GM21423 (cell line): Measurements from ENCODE around the gene GLYR1.

Experiments
- ATAC-seq: cut with Tn5 transposase; IDR thresholded peaks from one replicate; pipeline ENCODE4 v1.9.1; 2021; ENCODE audit warnings: mild to moderate bottlenecking, moderate library complexity; ENCODE audit not compliant: unreplicated experiment

Gene GLYR1

DNA sequence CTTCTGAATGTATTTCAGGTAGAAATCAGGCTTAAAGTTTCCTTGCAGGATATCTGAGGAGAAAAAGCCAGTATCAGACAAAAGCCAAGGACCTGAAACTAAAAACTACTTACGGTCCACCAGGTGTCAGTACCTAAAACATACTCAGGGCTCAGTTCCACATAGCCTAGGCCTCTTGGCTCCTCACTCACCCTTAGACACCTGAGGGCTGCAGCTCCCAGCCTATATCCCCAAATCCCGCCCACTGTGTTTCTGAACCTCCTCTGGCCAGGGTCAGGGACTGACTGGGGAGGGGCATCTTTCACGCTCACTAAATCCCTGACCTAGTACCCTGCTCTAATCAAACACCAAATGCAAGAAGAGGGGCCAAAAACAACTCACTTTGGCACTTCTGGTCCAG is 35.8 kb downstream of the GLYR1 start:
- no peak for ATAC-seq

DNA sequence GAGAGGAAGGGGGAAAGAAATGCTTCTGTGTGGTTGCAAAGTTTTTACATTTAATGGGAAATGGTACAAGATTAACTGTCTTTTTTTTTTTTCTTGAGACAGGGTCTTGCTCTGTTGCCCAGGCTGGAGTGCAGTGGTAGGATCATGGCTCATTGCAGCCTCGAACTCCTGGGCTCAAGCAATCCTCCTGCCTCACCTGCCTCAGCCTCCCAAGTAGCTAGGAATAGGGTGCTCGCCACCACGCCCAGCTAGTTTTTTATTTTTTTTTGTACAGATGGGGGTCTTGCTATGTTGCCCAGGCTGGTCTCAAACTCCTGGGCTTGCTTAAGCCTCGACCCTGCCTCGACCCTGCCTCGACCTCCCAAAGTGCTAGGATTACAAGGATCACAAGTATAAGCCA is 40.8 kb downstream of the GLYR1 start:
- no peak for ATAC-seq

DNA sequence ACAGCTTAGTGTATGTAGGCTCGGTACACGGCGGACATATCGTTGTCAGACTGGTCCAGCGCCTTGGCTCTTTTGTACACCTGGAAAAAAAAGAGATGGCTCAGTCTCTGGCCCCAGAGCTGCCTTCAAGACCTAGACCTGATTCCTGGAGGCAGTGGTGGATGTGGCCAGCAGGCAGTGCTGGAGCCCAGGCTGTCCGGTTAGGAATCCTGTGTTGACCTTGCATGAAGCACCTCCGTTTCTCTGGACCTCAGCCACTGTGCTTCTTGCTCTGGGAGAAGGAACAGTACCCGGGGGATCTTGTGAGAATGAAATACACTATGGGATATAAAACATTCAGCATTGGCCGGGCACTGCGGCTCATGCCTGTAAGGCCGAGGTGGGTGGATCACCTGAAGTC is 41.9 kb downstream of the GLYR1 start:
- ATAC-seq = no peak

DNA sequence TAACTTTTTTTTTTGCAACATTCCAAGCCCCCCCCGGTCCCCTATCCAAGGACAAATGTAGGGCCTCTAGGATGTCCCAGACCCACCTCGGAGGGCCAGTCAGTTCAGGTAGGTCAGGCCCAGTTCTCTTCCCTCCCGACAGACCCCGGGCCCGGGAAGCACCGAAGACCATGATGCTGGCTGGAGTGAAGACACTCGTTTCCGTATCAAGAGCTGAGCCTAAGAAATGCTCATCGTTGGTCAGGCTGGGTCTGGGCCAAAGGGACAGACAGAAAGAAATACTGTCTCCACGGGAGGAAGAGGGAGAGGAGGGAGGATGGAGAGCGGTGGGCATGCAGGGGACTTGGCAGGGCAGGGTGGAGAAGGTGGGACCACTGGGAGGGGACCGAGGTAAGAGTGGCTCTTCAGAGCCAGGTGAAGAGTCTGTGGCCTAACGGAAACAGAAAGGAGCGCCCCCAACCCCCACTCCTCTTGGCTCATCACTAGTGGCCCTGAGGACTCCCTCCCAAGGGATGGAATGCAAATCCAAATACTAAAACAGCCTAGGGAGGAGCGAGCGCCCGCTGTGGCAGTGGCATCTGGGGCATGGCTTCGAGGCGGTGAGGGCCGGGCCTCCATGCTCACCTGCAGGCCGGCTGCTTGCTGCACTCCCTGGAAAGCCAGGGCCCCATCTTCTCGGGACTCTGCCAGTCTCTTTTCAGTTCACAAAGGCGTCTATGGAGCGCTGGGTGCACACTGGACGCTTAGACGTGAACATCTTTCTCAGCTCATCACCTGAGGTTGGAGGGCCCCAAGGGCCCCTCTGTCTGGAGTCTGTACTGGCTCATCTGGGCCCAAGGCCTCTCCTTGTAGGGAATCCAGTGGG is 43.0 kb downstream of the GLYR1 start:
- ATAC-seq = no peak

DNA sequence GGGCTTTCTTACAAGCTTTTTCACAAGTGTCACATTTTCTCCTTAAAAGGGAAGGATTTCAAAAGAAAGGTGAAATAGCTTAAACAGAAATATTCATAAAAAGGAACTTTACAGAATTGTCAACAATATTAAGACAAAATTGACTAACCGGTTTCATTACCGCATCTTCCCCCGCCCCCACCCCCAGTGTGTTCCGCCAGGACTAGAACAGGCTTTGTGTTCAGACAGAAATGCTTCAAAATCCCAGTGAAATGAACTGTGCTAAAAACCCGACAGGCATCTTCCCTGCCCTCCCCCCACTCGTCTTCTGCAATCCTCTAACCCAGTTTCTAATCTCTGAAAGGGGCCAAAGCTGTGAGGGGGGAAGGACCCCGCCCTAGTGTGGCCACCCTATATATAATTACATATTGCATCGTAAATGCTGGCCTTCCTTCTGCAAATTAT is 43.7 kb downstream of the GLYR1 start:
- ATAC-seq = no peak

DNA sequence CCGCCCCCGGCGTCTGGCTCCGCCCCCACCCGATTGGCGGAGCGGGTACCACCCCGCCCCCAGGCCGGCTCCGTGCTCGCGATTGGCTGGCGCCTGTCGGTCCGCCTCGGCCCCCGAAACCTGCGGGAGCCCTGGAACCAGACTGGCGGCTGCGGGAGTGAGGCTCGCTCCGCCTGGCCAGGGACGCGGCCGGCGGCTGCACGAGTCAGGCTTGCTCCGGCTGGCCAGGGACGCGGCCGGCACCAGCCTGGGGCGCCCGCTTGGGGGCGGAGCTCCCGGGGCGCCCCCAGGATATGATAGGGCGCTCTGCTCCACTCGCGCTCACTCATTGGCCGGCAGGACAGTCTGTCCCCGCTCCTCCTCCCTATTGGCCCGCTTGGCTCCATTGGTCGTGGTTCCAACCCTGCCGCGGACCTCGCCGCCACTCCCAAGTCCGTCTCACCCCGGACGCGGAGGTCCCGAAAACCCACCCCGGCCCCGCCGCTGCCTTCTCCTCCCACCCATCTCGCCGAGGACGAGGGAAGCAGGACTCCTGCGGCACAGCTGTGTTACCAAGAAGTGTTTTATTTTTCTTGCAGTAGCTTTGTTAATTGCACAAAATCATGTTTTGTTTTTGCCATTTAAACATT is 44.3 kb downstream of the GLYR1 start:
- peak; percentile 88 for ATAC-seq

DNA sequence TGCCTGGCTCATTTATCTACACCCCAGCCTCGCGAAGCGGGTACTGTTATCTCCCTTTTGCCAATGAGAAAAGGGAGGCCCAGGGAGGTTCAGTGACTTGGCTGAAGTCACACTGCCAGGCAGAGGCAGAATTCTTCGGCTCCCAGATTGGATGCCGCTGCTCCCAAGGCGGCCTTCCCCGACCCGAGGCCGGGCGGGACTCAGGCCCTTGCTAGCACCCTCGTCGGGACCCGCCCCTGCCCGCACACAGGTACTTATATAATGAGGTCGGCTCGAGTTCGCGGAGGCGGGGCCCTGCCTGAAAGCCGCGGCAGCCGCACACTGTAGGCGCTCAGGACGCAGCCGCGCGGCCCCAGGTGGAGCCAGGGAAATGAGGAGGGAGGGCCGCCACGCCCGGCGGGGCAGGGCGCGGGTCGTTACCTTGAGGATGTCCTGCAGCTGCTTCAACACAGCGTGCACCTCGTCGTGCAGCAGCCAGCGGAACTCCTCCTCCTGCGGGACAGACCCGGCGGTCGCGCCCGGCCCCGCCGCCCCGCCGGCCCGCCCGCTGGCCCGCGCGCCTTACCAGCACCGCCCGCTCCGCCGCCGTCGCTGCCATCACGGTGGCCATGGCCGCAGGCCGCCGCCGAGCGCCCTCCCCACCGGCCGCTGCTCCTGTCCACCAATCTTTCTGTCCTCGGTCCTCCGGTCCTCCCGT is 45.0 kb downstream of the GLYR1 start, which contains the start of gene ROGDI:
Gene ROGDI (minus strand): TSS at position 672 of the 697 bp plus-strand sequence. CDS start 62 bp downstream, at position 610.
- peak; percentile 50 for ATAC-seq

DNA sequence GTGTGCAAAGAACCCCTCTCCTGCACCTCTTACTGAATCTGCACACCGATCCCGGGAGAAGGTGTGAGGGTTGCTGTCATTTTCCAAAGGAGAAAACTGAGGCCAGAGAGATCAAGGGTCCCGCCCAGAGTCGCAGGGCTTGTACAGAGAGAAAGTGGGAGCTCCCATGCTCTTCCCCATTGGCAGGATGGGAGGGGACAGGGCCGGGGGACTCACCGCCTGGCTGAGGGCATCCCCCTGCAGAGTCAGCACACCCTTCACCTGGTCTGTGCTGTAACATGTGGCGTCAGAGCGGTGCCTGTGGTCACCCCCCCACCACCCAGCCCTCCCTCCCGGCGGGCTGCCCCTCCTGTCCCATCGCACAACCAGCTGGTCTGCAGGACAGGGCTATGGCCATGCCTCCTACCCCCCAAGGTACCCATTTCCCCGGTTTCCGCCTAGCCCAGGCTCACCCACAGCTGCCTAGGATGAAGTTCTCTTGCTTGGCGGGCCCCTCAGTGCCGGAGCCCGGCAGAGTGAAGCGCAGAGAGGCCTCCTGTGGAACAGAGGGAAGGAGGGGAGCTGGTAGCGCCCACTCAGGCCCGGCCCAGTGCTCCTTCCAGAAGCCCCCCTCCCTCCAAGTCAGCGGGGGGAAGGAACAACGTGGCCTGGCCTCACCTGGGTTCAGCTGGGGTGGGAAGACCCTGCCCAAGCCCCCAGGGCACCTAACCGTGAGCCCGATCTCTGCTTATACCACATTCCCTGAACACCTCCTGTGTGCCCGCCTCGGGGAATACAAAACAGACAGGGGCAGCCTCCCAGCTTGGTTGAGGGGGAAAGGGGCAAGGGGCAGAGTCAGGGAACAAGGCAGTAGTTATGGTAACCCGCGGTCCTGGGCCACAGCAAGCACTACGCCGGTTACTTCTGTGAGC is 45.8 kb downstream of the GLYR1 start:
- ATAC-seq = no peak

DNA sequence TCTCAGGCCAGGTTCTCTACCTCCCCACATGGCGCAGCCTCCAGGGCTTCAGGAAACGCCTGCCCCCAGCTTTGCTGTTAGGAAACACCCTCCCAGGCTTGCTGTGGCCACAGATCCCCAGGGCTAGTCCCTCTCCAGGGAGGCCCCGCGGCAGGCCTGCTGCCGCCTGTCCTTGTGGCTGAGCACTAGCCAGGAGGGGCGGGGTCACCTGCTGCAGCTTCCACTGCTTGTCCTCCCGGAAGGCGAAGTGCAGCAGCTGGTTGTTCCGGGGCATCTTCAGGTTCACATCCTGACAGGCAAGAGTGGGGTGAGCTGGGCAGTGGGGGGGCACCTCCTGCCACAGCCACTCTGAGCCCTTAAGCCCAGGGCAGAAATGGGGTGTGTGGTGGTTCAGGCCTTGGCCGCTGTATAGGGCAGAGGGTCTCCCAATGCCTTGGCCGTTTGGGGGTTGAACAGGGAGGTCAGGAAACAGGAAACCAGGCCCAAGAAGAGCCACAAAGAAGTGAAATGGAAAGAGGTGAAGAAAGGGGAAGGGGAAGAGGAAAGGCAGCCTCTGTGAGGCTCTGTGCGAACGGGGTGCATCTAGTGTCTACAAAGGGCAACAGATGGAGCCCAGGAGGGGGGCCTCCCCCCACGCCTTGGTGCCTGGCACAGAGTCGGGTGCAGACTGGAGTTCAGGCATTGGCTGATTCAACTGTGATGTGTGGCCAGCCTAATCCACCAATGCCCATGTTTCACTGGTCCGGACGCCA is 46.6 kb downstream of the GLYR1 start:
- no peak for ATAC-seq

DNA sequence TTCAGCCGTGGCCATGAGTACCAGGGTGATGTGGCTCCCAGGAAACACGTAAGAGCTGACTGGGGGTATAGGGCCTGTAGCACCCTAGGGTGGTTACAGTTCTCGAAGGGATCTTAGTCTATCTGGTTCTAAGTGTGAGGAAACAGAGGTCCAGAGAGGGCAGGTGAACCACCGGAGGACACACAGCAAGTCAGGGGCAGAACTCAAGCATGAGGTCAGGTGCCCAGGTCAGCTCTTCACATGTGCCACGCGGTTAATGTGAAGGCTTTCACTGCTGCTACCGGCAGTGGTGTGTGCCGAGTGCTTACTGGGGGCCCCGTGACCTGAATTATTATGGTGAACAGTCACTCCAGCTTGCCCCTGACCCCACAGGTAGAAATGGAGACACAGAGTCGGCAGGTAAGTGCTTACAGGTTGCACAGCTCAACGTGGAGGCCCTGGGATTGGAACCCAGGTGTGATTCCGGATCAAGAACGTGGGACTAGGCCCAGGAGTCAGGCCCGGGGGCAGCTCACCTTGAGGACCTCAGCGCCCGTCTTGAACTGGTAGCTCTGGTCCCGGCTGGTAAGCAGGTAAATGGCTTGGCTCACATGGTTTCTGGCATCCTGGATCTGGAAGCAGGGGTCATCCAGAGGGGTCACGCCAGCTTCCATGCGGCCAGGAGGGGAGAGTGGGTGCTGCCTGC is 47.8 kb downstream of the GLYR1 start:
- ATAC-seq = no peak

DNA sequence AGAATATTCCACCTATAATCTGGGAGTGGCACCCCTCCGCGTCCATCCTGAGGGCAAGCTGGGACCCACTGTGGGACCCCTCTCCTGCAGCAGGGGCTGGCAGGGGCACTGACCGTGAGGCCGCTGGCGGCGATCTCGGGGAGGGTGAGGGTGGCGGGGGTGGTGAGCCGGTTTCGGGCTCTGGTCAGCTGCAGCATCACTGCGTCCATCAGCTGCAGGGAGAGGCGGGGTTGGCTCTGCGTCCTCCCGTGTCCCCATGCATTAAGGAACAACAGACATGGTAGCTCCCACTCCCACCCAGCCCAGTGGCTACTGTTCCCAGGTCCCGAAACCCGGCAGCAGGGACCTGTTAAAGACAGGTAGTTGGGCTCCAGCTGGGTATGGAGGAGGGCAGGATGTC is 48.6 kb downstream of the GLYR1 start:
- no peak for ATAC-seq

DNA sequence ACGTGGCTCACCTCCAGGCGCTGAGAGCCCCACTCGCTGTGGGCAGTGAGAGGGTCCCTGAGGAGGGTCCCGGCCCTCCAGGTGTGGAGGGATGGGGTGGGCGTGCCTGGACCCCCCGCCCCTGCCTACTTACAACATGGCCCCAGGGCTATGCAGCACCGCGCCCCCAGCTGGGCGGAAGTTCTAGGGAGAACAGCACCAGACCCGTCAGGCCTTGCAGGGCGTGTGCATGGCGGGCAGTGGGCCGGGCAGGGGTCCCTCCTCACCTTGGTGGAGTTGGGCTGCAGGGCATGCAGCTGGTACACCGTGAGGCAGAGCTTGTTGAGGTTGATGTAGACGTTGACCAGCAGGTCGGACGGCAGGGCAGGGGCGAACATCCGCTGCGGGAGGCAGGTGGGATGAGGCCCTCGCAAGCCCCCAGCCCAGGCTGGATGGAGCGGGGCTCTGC is 49.3 kb downstream of the GLYR1 start:
- ATAC-seq = no peak

DNA sequence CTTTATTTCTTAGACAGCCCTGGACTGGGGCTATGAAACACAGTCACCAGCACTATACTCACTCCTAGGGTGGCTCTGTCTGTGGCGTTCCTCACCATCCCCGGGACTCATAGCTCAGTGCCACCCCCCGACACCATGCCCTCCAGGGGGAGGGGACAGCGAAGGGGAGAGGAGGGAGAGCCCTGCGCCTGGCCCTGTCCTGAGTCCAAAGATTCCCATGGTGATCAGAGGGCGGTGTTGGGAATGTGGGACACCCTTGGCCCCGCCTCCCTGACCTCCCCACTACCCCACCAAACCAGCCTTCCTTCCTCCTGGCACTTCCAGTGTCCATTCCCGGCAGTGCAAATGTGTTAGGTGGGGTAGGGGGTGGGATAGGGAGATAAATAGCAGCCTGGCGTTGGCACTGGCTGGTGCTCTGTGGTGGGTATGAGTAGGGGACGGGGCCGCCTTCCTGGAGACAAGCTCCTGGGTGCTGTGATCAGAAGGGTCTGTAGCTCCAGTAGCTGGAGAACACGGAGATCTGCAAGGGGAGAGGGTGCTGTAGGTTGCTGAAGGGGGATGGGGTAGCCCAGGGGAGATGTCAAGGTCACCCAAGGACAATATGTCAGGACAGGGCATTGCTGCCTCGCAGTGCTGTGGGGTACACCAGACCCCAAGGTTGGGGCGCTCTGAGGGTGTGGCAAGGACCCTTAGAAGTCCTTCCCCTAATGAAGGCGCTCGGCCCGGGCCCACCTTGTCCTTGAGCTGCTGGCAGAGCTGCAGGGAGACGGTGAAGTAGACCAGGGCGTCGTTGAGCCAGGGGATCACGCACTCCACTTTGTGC is 49.9 kb downstream of the GLYR1 start:
- ATAC-seq = no peak

DNA sequence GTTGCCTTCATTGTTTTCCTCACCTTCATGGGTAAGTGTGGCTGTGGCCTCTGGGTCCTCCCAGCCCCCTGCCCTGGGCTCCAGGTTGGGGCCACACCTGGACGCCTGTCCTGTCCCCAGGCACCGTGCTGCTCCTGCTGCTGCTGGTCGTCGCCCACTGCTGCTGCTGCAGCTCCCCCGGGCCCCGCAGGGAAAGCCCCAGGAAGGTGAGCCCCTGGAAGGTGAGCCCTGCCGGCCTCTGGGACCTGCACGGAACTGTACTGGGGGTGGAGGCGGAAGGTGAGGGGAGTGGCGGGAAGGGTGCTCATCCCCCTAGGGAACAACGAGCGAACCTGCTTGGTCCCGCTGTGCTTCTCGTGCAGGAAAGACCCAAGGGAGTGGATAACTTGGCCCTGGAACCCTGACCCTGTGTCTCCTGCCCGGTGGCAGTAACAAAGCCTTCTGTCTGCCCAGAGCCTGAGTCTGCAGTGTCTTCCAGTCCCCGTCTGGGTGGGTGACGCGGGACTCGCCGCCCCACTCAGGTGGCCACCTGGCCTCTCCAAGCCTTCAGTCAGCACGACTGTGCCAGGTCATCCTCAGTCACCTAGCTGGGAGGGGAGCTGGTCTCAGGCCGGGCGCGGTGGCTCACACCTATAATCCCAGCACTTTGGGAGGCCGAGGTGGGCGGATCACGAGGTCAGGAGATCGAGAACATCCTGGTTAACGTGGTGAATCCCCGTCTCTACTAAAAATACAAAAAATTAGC is 51.1 kb downstream of the GLYR1 start:
- no peak for ATAC-seq

DNA sequence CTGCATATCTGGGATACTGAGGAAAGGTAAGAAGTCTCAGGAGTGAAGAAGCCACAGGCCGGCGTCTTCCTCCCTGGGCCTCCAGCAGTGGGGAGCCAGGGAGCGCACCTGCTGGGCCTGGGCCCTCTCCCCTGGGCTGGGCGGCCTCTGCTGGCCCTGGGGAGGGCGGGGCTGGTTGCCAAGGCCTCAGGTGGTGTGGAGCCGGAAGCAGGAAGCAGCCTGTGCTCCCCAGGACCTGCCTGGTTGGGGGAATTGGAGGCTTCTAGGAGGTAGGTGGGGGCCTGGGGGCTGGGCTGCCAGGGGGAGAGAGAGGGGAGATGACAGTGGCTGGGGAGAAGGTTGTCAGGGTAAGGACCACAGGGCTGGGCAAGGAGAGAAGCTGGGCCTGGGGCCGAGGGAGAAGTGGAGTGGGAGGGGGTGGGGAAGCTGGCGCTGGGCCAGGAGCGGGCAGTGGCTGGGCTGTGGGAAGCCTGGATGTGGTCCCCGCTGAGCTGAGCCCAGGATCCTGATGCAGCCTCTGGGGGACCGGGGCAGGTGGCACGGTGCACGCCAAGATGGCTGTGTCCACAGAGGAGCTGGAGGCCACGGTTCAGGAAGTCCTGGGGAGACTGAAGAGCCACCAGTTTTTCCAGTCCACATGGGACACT is 51.8 kb downstream of the GLYR1 start, which contains the start of gene SMIM22:
Gene SMIM22 (plus strand): TSS at position 189 of the 647 bp plus-strand sequence. CDS start 366 bp downstream, at position 555.
- no peak for ATAC-seq

DNA sequence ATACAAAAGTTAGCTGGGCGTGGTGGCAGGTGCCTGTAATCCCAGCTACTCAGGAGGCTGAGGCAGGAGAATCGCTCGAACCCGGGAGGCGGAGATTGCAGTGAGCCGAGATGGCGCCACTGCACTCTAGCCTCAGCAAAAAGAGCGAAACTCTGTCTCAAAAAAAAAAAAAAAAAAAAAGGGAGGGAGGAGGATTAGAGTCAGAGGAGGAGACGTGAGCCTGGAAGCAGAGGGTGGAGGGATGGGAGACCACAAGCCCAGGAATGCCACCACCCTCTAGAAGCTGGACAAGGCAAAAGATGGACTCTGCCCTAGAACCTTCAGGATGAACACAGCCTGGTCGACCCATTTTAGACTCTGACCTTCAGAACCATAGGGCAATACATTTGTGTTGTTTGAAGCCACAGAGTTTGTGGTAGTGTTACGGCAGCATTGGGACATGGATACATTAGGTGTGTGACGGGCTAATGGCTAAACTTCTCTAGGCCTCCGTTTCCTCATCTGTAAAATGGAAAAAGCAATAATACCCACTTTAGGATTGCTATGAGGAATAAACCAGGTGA is 54.1 kb downstream of the GLYR1 start:
- no peak for ATAC-seq

DNA sequence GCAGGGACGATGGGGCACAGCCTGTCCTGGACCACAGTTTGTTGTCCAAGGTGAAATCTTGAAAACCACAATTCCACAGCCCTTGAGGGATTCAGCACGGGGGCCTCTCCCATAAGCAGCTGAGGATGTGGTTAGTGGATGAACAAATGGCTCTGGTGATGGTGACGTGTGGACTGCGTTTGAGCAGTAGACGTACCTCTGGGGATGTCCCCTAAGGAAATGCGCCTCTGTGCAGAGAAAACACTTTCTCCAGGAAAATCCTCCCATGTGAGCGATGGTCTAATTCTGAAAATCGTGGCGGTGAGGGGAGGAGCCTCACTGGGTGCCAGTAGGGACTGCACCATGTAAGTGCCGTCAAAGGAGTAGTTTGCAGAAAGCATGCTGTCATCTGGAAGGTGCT is 56.2 kb downstream of the GLYR1 start:
- no peak for ATAC-seq
